ENCODE measurements around the gene LPP.

The LPP gene

GRCh38 chr3:188177721-188178120 is 23.8 kb downstream of the LPP start:
- CTCF ChIA-PET, result interaction anchor here (1.6 kb wide), 1 partner anchor 19 kb away, joined by 3 read pairs; no protein-coding TSS in a partner anchor
- no peak overlapping the region for H3K27ac ChIP-seq
- TF ChIP-seq CTCF (conservative IDR thresholded peaks at IDR 0.05; ENCODE audit: low read depth), result no peak
- POLR2A ChIA-PET (ENCODE audit: low non-redundant PET), result no interaction called here
- DNase-seq (ENCODE audit: low spot score), result no peak

DNA sequence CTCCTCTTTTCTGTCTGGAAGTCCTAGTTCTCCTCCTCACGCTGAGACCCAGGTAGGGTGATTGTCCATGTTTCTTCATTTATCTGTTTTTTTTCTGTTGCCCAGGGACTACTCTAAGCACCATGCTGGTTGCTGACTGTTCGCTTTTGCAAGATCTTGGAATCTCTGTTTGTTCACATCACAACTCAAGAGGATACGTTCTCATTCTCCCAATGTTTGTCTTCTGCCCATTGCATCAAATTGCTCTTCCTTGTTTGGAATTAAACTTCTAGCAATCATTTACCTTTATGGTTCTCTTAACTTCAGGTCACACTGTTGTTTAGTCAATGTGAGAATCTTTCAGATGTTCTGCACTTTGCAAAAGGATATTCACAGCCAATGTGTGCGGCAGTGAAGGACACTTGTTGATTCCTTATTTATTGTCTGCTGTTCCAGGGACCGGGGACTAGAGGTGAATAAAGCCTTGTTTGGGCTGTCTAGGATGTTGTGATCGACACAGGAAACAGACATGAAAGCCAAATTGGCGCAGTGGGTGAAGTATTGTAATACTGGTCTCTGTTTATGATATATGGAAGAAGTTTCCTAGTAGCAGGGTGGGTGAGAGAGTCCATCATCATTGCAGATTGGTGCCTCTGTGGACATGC is 24.5 kb downstream of the LPP start:
- no peak for TF ChIP-seq CTCF (conservative IDR thresholded peaks at IDR 0.05; ENCODE audit: low read depth)
- no peak overlapping the region for H3K27ac ChIP-seq
- ChIA-PET POLR2A (ENCODE audit: low non-redundant PET) (no interaction called here), CTCF (no interaction called here)
- DNase-seq (ENCODE audit: low spot score), result no peak

DNA sequence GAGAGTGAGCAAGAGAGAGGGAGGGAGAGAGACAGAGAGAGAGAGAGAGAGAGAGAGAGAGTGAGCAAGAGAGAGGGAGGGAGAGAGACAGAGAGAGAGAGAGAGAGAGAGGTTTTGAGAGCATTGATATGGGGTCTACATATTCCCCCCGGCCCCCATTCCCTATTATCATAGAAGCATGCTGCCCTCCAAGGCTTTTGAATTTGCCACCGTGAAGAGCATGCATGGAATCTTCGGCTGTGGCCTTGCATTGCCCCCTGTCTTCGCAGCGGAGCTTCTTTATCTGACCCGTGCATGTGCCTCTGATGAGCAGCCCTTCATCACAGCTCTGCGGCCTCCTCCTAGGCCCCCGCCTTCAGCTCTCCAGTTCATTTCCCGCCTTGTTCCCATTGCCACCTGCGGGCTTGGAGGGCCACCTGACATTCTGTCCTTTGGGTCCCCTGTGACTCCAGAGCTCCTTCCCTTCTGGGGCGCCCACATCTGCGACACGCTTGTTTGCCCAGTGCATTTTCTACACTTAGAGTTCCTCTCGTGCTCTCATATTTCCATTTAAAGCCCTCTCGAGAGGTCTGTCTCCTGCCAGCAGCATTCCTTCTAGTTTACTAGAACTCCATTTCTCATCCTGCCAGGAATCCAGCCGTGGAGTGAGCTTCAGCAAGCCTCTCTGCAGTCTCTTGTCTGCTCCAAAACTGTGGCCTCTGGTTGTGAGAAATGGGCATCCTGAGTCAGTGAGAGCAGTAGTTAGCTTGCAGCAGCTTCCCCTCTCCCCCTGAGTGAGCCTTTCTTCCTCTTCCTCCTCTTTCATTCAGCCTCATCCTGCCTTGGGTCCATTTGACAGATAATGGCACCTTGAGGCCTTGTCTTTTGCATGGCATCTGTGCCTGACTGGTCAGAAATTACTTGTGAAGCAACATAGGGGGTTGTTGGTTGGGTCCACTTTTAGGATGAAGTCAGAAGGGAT is 25.3 kb downstream of the LPP start:
- DNase-seq (ENCODE audit: low spot score), result no peak
- ChIA-PET POLR2A (ENCODE audit: low non-redundant PET) (no interaction called here), CTCF (no interaction called here)
- H3K27ac ChIP-seq, result no peak overlapping the region
- TF ChIP-seq CTCF (conservative IDR thresholded peaks at IDR 0.05; ENCODE audit: low read depth), result no peak

DNA sequence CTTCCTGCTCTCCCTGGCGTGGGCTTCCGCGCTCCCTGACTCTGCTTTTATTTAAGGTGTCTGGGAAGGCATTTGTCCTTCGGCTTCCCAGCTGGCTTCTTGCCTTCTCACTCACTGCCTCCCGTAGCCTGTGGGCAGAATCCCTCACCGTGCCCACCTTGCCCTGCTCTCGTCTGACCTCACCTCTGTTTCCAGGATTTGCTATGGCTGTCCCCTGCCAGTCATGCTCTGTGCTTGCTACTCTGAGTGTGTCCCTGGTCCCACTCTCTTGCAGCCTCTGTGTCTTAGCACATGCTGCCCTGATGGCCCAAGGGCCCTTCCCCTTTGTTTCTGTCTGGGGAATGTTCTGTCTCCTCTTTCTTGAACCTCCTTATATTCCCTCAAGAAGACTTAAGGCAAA is 26.2 kb downstream of the LPP start:
- CTCF ChIA-PET, result no interaction called here
- DNase-seq (ENCODE audit: low spot score), result no peak
- POLR2A ChIA-PET (ENCODE audit: low non-redundant PET), result no interaction called here
- no peak overlapping the region for H3K27ac ChIP-seq
- no peak for TF ChIP-seq CTCF (conservative IDR thresholded peaks at IDR 0.05; ENCODE audit: low read depth)

GRCh38 chr3:188183452-188183851 is 29.5 kb downstream of the LPP start:
- ChIA-PET CTCF (no interaction called here), POLR2A (ENCODE audit: low non-redundant PET) (no interaction called here)
- TF ChIP-seq CTCF (conservative IDR thresholded peaks at IDR 0.05; ENCODE audit: low read depth), result no peak
- no peak overlapping the region for H3K27ac ChIP-seq
- DNase-seq (ENCODE audit: low spot score), result no peak

GRCh38 chr3:188184160-188184559 is 30.2 kb downstream of the LPP start:
- DNase-seq (ENCODE audit: low spot score), result no peak
- no peak overlapping the region for H3K27ac ChIP-seq
- TF ChIP-seq CTCF (conservative IDR thresholded peaks at IDR 0.05; ENCODE audit: low read depth), result no peak
- POLR2A ChIA-PET (ENCODE audit: low non-redundant PET), result no interaction called here
- CTCF ChIA-PET, result no interaction called here
